NCI-H2196 treated with DMSO at 0.1 percent for 48 hours (cell line): Measurements from ENCODE around the gene EDDM13.
"Not testable (repeated sequence)": the region's sequence is repeated elsewhere in the genome, so short reads cannot be mapped to it uniquely, and the experiment has no call there.

Experiments used
- DNase-seq: peaks from one replicate; lab custom pipeline; 2025; ENCODE audit not compliant: unreplicated experiment; lab: John Stamatoyannopoulos, UW

The EDDM13 gene

DNA sequence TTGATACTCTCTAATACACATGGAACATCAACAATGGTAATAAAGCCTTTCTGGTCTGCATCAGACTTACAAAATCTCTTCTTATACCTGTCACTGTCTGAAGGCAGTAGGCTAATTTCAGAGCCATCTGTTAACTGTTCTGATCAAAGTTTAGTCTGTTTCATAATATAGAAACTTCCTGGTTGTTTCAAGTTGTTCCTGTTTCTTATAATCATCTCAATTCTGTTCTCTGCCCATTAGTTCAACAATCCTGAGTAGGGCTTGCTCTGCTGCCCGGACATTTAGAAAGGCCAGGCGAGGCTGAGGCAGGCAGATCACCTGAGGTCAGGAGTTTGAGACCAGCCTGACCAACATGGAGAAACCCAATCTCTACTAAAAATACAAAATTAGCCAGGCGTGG, 47.4 kb downstream of the EDDM13 start:
- DNase-seq, result no peak

DNA sequence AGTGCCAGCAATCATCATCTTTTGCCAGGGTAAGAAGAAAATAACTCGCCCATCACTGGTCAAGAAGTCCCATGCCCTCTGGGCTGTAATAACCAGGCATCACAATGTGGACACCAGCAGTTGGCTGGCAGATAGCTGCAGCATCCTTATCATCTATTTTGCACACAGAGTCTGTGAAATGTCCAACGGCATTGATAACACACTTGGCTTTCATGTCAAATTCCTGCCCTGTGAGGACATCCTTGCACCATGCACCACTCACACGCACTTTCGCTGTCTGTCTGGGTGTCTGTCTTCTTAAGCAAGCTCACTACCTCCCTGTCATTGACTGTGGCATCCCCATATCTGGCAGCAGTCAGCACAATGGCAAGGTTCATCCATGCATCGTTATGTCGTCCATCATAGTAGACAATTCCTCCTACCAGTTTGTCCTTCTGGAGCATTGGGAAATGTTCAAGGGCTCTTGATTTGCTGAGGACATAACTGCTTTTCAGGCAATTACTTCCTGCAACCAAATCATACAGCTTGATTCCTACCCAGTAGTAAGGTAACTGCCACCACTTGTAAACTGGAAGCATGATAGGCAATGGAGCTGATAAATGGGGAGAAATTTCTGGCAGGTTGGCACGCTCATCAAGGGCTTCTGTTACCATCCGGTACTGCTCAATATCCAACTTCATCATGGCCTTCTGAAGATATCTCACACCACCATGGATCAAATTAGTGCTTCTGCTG, 48.9 kb downstream of the EDDM13 start:
- DNase-seq, result no peak

DNA sequence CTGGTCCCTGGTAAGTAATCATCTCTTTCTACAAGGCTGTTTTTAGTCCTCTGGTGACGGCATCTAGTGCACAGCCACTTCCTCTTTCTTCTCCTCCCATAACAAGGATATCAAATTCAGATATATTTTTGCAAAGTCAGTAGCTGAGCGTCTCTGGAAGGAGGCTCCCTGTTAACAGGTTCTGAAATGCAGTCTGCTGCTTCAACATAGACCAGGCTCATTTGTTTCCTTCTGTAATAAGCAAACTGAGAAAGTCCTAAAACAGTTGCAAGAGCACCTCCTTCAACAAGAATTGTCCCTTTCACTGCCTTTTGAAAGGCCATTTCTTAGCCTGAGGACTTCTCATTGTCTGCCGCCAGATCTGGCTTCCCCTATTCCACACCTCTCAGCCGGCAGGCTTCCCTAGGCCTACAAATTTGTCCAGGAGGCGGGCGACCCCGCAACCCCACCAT, 49.5 kb downstream of the EDDM13 start:
- DNase-seq, result no peak

DNA sequence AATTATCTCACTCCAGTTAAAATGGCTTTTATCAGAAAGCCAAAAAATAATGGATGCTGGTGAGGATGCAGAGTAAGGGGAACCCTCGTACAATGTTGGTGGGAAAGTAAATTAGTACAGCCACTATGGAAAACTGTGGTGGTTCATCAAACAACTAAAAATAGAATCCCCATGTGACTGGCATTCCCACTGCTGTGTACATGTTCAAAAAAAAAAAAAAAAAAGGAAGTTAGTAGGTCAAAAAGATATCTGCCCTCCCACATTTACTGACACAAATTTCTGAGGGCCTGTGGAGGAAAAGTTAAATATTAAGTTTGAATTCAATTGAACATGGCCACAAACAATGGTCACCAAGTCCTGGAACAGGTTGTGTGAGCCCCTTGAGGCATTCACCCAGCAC, 51.9 kb downstream of the EDDM13 start:
- no peak for DNase-seq

DNA sequence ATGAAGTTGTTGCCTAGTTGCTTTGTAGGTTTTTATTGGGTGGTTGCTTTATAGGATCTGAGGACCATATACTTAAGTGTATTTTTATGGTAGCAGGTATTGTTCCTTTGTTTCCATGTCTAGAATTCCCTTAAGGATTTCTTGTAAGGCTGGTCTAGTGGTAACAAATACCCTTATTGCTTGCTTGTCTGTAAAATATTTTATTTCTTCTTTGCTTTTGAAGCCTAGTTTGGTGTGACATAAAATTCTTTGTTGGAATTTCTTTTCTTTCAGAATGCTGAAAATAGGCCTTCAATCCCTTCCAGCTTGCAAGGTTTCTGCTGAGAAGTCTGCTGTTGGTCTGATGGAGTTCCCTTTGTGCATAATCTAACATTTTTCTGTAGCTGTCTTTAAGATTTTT, 60.1 kb downstream of the EDDM13 start:
- no peak for DNase-seq

DNA sequence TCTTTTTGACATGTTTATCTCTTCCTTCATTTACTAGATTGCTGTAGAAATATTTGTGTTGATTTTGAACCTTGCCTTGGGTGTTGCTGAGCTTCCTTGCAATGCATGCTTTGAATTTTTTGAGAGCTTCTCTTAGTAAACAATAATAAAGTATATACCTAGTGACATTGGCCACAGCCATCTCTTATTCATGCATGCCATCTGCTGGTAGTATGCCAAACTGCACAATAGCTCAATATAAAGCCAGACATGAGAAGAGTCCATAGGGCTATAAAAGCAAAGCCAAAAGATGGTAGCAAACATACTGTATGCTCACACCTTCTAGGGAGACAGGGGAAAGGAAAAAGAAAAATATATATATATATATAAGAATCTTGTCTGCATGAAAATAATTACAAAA, 61.0 kb downstream of the EDDM13 start:
- DNase-seq, result peak; percentile 18

DNA sequence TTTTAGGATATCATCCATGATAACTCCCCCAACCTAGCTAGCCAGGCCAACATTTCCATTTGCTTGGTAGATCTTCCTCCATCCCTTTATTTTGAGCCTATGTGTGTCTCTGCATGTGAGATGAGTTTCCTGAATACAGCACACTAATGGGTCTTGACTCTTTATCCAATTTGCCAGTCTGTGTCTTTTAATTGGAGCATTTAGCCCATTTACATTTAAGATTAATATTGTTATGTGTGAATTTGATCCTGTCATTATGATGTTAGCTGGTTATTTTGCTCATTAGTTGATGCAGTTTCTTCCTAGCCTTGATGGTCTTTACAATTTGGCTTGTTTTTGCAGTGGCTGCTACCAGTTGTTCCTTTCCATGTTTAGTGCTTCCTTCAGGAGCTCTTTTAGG, 62.8 kb downstream of the EDDM13 start:
- DNase-seq, result not testable (repeated sequence)

DNA sequence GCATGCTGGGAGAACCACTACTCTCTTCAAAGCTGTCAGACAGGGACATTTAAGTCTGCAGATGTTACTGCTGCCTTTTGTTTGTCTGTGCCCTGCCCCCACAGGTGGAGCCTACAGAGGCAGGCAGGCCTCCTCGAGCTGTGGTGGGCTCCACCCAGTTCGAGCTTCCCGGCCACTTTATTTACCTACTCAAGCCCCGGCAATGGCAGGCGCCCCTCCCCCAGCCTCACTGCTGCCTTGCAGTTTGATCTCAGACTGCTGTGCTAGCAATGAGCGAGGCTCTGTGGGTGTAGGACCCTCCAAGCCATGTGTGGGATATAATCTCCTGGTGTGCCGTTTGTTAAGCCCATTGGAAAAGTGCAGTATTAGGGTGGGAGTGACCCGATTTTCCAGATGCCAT, 64.5 kb downstream of the EDDM13 start:
- not testable (repeated sequence) for DNase-seq

DNA sequence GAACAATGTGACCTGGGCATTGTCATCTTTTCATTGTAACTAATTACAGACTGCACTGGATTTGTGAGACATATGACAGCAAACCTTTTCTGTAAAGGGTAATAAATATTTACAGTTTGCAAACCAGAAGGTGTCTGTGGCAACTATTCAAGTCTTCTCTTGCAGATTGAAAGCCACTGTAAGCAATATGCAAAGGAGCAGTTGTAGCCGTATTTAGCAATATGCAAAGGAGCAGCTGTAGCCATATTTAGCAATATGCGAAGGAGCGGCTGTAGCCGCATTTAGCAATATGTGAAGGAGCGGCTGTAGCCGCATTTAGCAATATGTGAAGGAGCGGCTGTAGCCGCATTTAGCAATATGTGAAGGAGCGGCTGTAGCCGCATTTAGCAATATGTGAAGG, 66.5 kb downstream of the EDDM13 start:
- DNase-seq, result not testable (repeated sequence)

DNA sequence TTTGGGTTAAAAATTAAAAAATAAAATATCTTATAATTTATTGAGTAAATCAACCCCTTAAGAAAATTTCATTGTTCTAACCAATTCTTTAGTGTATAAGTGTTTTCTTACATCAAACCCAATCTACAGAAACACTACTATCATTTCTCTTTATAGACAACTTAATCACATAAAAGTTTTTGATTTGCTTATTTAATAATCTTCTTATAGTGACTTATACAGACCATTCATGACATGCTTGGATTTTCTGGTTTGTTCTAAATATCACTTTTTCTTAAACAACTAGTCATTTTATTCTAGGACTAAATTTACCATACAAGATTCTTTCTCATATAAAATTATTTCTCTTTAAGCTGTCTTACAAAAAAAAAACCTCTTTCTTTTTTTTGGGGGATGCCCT, 69.4 kb downstream of the EDDM13 start:
- no peak for DNase-seq

DNA sequence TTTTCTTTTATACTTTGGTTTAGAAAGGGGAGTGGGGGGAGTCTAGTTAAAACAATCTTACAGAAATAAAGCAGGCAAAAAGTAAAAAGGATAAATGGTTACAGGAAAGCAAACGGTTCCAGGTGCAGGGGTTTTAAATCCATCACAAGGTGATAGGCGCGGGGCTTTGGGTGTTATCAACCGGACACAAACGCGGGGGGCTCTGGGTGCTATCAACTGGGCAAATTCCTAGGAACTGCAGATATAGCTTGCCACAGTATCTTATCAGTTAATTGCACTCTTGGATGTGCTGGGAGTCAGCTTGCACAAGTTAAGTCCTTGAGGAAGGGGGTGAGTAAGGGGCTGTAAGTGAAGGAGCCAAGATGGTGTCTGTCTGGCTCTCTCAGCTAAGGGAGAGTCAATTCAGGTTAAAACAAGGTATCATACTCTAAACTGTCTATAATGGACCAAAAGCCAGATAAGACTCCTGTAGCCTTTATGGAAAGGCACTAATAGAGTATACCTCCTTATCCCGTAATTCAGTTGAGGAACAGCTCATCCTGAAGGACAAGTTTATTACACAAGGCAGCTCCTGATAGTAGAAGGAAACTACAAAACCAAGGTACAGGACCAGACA, 74.7 kb downstream of the EDDM13 start:
- DNase-seq, result no peak

DNA sequence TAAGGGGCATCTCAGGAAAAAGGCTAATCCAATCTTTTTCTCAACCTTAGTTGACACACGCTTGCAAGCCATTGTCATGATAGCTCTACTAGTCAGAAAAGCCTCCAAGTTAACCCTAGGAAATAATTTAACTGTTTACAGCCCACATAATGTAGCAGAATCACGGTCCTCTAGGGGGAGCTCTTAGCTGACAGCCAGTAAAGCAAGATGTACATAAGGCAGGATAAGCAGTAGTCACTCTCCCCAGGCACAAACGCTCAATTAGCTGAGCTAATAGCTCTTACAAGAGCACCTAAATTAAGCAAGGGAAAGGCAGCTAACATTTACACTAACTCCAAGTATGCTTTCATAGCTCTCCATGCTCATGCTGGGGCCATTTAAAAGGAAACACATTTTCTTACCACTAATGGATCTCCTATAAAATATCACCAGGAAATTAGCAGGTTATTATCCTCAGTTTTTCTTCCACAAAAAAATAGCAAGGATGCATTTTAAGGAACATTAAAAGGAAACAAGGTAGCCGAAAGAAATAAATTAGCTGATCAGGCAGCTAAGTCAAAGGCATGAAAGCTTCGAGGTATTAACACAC, 75.8 kb downstream of the EDDM13 start:
- DNase-seq, result no peak

DNA sequence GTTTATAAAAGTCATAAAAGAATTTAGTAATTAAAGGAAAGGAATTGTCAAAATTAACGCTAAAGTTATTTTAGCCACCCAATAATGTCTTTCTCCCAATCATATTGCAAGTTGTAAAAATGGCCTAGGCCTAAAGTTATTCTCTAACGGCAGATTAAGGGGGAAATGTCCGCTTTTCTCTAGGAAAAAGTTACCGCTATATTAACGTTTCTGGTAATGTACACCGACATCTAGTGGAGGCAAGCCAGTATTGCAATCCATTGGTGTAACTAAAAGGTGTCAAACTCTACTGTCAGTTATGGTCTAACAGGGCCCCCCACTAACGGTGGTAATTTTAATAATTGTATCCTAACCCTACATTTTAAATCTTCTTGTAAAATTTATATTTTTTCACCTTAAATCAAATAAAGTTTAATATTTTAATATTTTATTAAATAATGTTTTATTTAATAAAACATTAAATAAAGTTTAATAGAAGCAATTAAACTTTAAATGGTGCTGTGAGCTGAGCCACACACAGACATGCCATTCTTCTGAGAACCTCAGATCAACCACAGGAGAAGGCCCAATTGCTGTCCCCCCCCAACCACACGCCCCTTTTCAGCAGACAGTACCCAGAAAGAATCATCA, 78.0 kb downstream of the EDDM13 start:
- DNase-seq, result peak; percentile 5

DNA sequence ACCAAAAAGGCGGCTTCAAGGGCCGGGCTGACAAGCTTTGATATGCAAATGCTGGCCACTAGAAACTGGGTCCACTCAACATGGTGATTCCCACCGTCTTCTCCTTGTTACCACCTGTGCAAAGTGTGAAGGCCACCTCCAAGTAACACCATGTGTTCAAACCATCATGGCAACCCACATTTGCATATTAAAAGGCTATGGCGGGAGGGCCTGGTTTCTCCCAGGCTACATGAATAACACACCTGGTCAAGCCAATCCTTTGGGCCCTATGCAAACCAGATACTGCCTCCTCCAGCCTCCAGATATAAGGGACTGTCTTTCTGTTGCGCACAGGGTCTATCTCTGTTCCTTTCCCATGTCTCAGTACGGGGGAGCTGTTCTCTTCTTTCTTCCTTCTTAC, 78.7 kb downstream of the EDDM13 start:
- DNase-seq, result no peak

DNA sequence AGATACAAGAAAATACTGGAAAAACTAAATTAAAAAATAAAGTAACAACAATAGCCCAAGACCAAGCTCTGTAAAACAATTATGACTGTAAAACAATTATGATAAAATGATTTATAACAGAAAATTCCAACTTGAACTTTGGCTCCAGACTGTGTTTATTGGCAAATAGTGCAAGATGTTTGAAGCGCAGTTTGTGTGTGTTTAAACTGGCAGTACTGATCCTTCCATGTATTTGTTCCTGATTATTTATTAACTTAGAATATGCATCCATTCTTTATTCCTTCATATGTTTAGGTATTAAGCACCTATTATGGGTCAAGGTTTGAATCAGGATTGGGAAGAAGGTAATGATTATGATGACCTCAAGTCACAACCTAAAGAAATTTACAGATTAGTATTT, 83.0 kb downstream of the EDDM13 start:
- no peak for DNase-seq

DNA sequence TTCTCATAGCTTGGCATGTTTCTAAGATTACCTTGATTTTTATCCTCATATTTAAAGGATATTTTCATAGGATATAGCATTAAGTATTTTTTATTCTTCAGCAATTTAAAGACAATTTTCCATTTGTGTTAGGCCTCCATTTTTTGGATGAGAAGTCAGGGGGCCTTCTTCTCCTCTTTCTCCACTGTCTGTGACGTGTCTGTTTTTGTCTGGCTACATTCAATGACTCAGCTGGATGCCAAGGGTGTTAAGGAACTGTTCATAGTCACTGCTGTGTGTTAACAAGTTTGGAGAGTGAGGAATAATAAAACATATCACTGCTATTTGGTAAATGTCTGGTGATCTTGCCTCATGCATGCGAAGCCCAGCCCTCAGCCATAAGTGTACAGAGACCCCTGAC, 84.4 kb downstream of the EDDM13 start:
- no peak for DNase-seq
